DOHH2 (cell line): ENCODE measurements around the gene TRHDE.

ENCODE experiments used
- H3F3A ChIP-seq: fragments of 200-600 bp; sonication (generic), shearing (Covaris generic); 2 replicates; pipeline ENCODE4 v1.6.0; 2016; ENCODE audit warnings: antibody characterized with exemption, mild to moderate bottlenecking; ENCODE audit not compliant: control insufficient read depth, insufficient read depth
- H3K27ac ChIP-seq: fragments of 200-600 bp; sonication (generic); 2 replicates; pipeline ENCODE4 v1.5.1; 2014; ENCODE audit warnings: low read depth, mild to moderate bottlenecking, low read length, moderate library complexity
- H3K27me3 ChIP-seq: fragments of 200-600 bp; sonication (generic); 2 replicates; pipeline ENCODE4 v1.6.1; 2014; ENCODE audit warnings: mild to moderate bottlenecking, low read length, mixed read lengths; ENCODE audit not compliant: control insufficient read depth
- H3K36me3 ChIP-seq: fragments of 200-600 bp; sonication (generic); 2 replicates; pipeline ENCODE4 v1.6.1; 2014; ENCODE audit warnings: mild to moderate bottlenecking, low read length, moderate library complexity, mixed read lengths; ENCODE audit not compliant: control insufficient read depth
- H3K4me1 ChIP-seq: fragments of 200-600 bp; sonication (generic); 2 replicates; pipeline ENCODE4 v1.6.1; 2014; ENCODE audit warnings: mild to moderate bottlenecking, low read length, mixed read lengths; ENCODE audit not compliant: control insufficient read depth
- H3K4me2 ChIP-seq: fragments of 200-600 bp; sonication (generic); 2 replicates; pipeline ENCODE4 v1.6.0; 2014; ENCODE audit warnings: mild to moderate bottlenecking, low read length, moderate library complexity
- H3K4me3 ChIP-seq: fragments of 200-600 bp; sonication (generic); 2 replicates; pipeline ENCODE4 v1.5.1; 2014; ENCODE audit warnings: mild to moderate bottlenecking, low read length, mixed read lengths
- H3K79me2 ChIP-seq: fragments of 200-600 bp; sonication (generic); 2 replicates; pipeline ENCODE4 v1.6.1; 2014; ENCODE audit warnings: mild to moderate bottlenecking, low read length, mixed read lengths; ENCODE audit not compliant: control insufficient read depth
- H3K9me2 ChIP-seq: fragments of 200-600 bp; sonication (generic); replicated peaks from 2 replicates; pipeline ENCODE4 v1.6.1; 2014; ENCODE audit warnings: mild to moderate bottlenecking, low read length, mixed read lengths; ENCODE audit not compliant: control insufficient read depth
- H3K9me3 ChIP-seq: fragments of 200-600 bp; sonication (generic); 2 replicates; pipeline ENCODE4 v1.6.1; 2014; ENCODE audit warnings: antibody characterized with exemption, low read length, mixed read lengths; ENCODE audit not compliant: control insufficient read depth, insufficient read depth
- H4K20me1 ChIP-seq: fragments of 200-600 bp; sonication (generic); 2 replicates; pipeline ENCODE4 v1.6.0; 2014; ENCODE audit warnings: low read depth, mild to moderate bottlenecking, antibody characterized with exemption, low read length, moderate library complexity; ENCODE audit not compliant: control insufficient read depth, insufficient read depth
- CTCF ChIP-seq: fragments of 200-600 bp; sonication (generic); IDR thresholded peaks from one replicate; pipeline ENCODE4 v1.5.1; 2014; ENCODE audit warnings: antibody characterized with exemption, mild to moderate bottlenecking, low read depth, low read length; ENCODE audit not compliant: poor library complexity, severe bottlenecking
- EZH2phosphoT487 ChIP-seq: fragments of 200-600 bp; sonication (generic); IDR thresholded peaks from 2 replicates; pipeline ENCODE4 v1.6.1; 2017; ENCODE audit warnings: borderline replicate concordance, mild to moderate bottlenecking, antibody characterized with exemption, low read length, moderate library complexity, mixed read lengths

TRHDE gene

GRCh38 chr12:72618764-72619163 lies 346.6 kb downstream of the TRHDE start:
- H3K4me3 ChIP-seq: no peak overlapping the region
- no peak overlapping the region for H3K27ac ChIP-seq
- H3K4me2 ChIP-seq: no peak overlapping the region

GRCh38 chr12:72622556-72622955 lies 350.4 kb downstream of the TRHDE start:
- H3K4me3 ChIP-seq: no peak overlapping the region
- no peaks in the 10 kb centered on the region for H3K27me3 ChIP-seq
- H3K9me2 ChIP-seq: no peaks in the 10 kb centered on the region
- no peaks in the 10 kb centered on the region for H4K20me1 ChIP-seq
- no peak overlapping the region for H3K4me2 ChIP-seq
- H3F3A ChIP-seq: no peaks in the 10 kb centered on the region
- no peak for TF ChIP-seq EZH2phosphoT487
- TF ChIP-seq CTCF: no peak
- H3K36me3 ChIP-seq: no peaks in the 10 kb centered on the region
- no peaks in the 10 kb centered on the region for H3K79me2 ChIP-seq
- no peak overlapping the region for H3K27ac ChIP-seq
- H3K4me1 ChIP-seq: no peaks in the 10 kb centered on the region
- no peaks in the 10 kb centered on the region for H3K9me3 ChIP-seq

More at GRCh38 chr12:72618764-72619163, 346.6 kb downstream of the TRHDE start:
- H3K27me3 ChIP-seq: no peaks in the 10 kb centered on the region
- no peaks in the 10 kb centered on the region for H3K9me3 ChIP-seq
- H3F3A ChIP-seq: no peaks in the 10 kb centered on the region
- no peaks in the 10 kb centered on the region for H3K79me2 ChIP-seq
- no peaks in the 10 kb centered on the region for H3K9me2 ChIP-seq
- H3K36me3 ChIP-seq: no peaks in the 10 kb centered on the region
- TF ChIP-seq EZH2phosphoT487 (no peak), CTCF (no peak)
- no peaks in the 10 kb centered on the region for H3K4me1 ChIP-seq
- no peaks in the 10 kb centered on the region for H4K20me1 ChIP-seq

- Histone ChIP-seq H3K9me2 (no peaks in the 10 kb centered on the region), H3K4me2 (no peak overlapping the region), H3K36me3 (no peaks in the 10 kb centered on the region), H3K9me3 (no peaks in the 10 kb centered on the region), H3K27ac (no peak overlapping the region), H3K79me2 (no peaks in the 10 kb centered on the region), H3K4me1 (no peaks in the 10 kb centered on the region), H3K4me3 (no peak overlapping the region), H4K20me1 (no peaks in the 10 kb centered on the region), H3K27me3 (no peaks in the 10 kb centered on the region), H3F3A (no peaks in the 10 kb centered on the region)
- no peak for TF ChIP-seq CTCF
- no peak for TF ChIP-seq EZH2phosphoT487
Observed at GRCh38 chr12:72631926-72632685, 359.9 kb downstream of the TRHDE start.
